Natural killer cell (primary cell): ENCODE data around the gene ATF3. TPM values are rescaled to one million over a fixed set of nuclear protein-coding genes. Genes with fewer than 3 reads are reported as not detected.
A peak's percentile ranks its signal among the peaks of the same experiment; 100 is the strongest.

Source experiments
- ATAC-seq, 3 donors: fragments of 150-1000 bp in 2 of 3; fragments of 200-7000 bp in 1 of 3; cut with Tn5 transposase; 1 replicate in 1 of 3; 2 replicates in 2 of 3; pipeline ENCODE4 v1.10.0; 2021; ENCODE audit warnings: mild to moderate bottlenecking in 2 of 3, moderate library complexity in 2 of 3
- DNase-seq, 2 donors: peaks; one replicate each; pipeline versions ENCODE4 v3.0.0 to v3.0.0-alpha.2; 2013 to 2021; ENCODE audit warnings: mixed read lengths in 1 of 2
- H3K27ac ChIP-seq: one replicate; pipeline ENCODE4 v1.5.1; 2013; ENCODE audit warnings: mild to moderate bottlenecking, low read length
- H3K27me3 ChIP-seq: one replicate; pipeline ENCODE4 v1.6.1; 2013; ENCODE audit warnings: low read length; ENCODE audit not compliant: control insufficient read depth, insufficient read depth
- H3K36me3 ChIP-seq: one replicate; pipeline ENCODE4 v1.6.1; 2013; ENCODE audit warnings: low read length; ENCODE audit not compliant: control insufficient read depth, insufficient read depth
- H3K4me1 ChIP-seq: one replicate; pipeline ENCODE4 v1.6.1; 2013; ENCODE audit warnings: low read length; ENCODE audit not compliant: control insufficient read depth, insufficient read depth
- H3K4me3 ChIP-seq: one replicate; pipeline ENCODE4 v1.5.1; 2013; ENCODE audit warnings: low read length
- H3K9me3 ChIP-seq: one replicate; pipeline ENCODE4 v1.6.1; 2013; ENCODE audit warnings: low read length; ENCODE audit not compliant: control insufficient read depth, insufficient read depth
- H3K27ac Mint-ChIP-seq, 2 donors: one replicate each; pipeline ENCODE4 v1.8.0; 2022; ENCODE audit warnings: mild to moderate bottlenecking in 2 of 2, mixed read lengths in 2 of 2, moderate library complexity in 1 of 2
- H3K27me3 Mint-ChIP-seq, 2 donors: one replicate each; pipeline ENCODE4 v1.8.0; 2022; ENCODE audit warnings: low read depth in 2 of 2, mixed read lengths in 2 of 2
- H3K36me3 Mint-ChIP-seq: one replicate; pipeline ENCODE4 v1.8.0; 2022; ENCODE audit warnings: mixed read lengths
- H3K4me1 Mint-ChIP-seq, 2 donors: one replicate each; pipeline ENCODE4 v1.8.0; 2022; ENCODE audit warnings: mixed read lengths in 2 of 2
- H3K4me3 Mint-ChIP-seq: one replicate; pipeline ENCODE4 v1.8.0; 2022; ENCODE audit warnings: mild to moderate bottlenecking, moderate library complexity, mixed read lengths
- H3K9me3 Mint-ChIP-seq, 2 donors: one replicate each; pipeline ENCODE4 v1.8.0; 2022; ENCODE audit warnings: mixed read lengths in 2 of 2
- WGBS: methylation state at CpG from one replicate; pipeline ENCODE4 v1.1.7; 2013; ENCODE audit warnings: missing lambda C conversion rate; ENCODE audit not compliant: insufficient coverage; 5-methylcytosine and 5-hydroxymethylcytosine counted together
- intact Hi-C: fragments of 100-400 bp; cut with micrococcal nuclease; formaldehyde crosslinking; loops from one replicate; pipeline ENCODE4 v1.14.2; 2022
- total RNA-seq, 4 donors: library from RNA; stranded (reverse); fragments of 120-200 nt in 1 of 4; gene quantifications; one replicate each; pipeline versions ENCODE4 v1.2.3 to v1.2.4, GENCODE V29; 2013 to 2022
- TF ChIP-seq, protein P1 (sequence below): fragments of 200-600 bp; IDR thresholded peaks from one replicate; pipeline ENCODE4 v1.8.0; 2022; ENCODE audit warnings: antibody characterized with exemption

Gene ATF3
- total RNA-seq, 3 donors from 2014 or later (not counting 1 experiment from before 2014, with no cell fraction given) = 62.2 to 135 (median 78.5) TPM

DNA sequence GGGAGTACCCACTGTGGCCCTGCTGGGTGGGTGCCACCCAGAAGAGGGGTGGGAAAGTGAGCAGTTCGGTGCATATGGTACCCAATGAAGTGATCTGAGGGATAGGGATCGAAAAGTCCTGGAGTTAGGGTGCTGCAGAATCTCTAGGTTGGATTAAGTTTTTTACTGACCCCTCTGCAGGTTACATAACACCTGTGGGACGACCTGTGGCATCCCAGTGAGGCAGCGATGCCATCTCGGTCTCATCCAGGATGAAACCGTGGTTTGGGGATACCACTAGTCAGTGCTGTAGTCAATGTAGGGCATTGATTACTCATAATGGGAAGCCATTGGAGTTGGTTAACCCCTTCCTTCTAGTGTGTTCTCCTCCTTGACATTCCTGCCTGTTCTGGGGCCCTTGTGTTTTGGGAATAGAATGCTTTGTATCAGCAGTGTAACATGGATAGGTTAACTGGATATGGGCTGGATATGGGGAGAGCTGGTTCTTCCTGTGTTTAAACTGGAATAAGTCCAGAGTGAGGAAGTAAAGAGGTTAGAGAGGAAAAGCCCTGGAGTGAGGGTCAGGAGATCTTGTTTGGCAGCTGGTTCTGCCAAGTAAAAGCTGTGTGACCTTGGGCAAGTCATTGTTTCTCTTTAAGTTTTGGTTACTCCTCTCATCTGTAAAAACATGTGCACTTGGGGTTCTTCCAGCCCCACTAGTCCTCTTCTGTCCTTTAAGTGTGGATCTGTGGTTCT is 42.8 kb upstream of the ATF3 start:
- intact Hi-C loops = loop anchor here (2.0 kb wide), 3 partner anchors 43 to 85 kb away; partner anchors contain the start of gene ATF3
- Histone ChIP-seq H3K27ac (no peak overlapping the region), H3K27me3 (no peaks in the 10 kb centered on the region), H3K4me3 (no peak overlapping the region), H3K4me1 (peaks cover 9% of the 10 kb centered on the region), H3K9me3 (no peaks in the 10 kb centered on the region), H3K36me3 (no peaks in the 10 kb centered on the region)
- Mint-ChIP-seq H3K36me3 (no peaks in the 10 kb centered on the region), H3K9me3 (no peaks in the 10 kb centered on the region), H3K27me3 (peaks cover 0 to 4% of the 10 kb centered on the region in 2 donors), H3K4me3 (peak overlapping the region; percentile 95), H3K4me1 (peaks cover 19% of the 10 kb centered on the region in 2 donors), H3K27ac (peak overlapping the region; percentile 87 to 91)
- WGBS = 84% methylated on average over 6 of the region's 6 CpGs
- TF ChIP-seq, protein P1, sequence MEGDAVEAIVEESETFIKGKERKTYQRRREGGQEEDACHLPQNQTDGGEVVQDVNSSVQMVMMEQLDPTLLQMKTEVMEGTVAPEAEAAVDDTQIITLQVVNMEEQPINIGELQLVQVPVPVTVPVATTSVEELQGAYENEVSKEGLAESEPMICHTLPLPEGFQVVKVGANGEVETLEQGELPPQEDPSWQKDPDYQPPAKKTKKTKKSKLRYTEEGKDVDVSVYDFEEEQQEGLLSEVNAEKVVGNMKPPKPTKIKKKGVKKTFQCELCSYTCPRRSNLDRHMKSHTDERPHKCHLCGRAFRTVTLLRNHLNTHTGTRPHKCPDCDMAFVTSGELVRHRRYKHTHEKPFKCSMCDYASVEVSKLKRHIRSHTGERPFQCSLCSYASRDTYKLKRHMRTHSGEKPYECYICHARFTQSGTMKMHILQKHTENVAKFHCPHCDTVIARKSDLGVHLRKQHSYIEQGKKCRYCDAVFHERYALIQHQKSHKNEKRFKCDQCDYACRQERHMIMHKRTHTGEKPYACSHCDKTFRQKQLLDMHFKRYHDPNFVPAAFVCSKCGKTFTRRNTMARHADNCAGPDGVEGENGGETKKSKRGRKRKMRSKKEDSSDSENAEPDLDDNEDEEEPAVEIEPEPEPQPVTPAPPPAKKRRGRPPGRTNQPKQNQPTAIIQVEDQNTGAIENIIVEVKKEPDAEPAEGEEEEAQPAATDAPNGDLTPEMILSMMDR = no peak
- DNase-seq (no peak), ATAC-seq (no peak)

DNA sequence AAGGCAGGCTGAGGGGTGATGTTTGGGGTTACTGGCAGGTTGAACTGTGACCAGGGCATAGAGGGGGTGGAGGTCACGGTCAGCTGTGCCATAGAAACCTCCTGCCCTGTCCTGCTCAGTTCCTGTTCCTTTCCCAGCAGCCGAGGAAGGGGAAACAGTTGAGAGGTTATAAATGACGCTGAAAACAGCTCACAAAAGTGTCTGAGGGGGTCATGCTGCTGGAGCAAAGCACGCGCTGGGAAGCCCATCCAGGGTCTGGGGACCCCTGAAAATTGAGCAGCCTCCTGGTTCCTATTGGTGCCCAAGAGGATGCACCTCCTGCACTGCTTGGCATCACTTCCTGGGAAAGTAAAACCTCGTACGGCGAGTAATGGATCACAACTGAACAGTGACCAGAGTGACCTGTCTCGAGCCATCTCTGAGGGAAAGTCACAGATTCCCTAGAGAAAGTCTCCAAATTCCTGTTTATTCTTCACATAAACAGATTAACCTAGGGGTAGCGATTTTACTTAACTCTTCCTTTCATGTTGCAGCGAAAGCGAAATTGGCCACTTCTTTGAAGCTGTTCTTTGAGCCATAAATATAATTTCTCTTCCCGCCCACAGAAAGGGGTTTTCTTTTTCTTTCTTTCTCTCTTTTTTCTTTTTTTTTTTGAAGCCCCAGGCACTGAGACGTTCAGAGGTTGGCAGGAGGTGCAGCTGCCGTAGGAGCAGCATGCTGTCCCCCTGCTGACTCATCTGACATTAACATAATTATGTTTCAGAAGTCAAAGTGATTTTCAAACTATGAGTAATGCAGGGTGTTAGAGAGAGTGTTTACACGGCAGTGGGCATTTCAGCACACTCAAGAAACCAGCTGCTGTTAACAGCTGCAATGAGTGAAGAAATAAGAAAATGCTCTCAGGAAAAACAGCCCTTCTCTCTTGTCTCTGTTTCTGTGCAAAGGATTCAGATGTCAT is 41.8 kb upstream of the ATF3 start:
- H3K36me3 ChIP-seq = no peaks in the 10 kb centered on the region
- peak overlapping the region; percentile 41 for H3K27ac ChIP-seq
- no peaks in the 10 kb centered on the region for H3K9me3 Mint-ChIP-seq
- intact Hi-C loops = loop anchor here (1.0 to 2.0 kb wide), 5 partner anchors 8 to 86 kb away; partner anchors contain the start of gene ATF3
- peaks cover 9% of the 10 kb centered on the region for H3K4me1 ChIP-seq
- ATAC-seq (peak; percentile 95 to 98 (median 96)), DNase-seq (peak; percentile 52 to 72)
- peak overlapping the region; percentile 57 for H3K4me3 ChIP-seq
- 1% methylated on average over 14 of the region's 16 CpGs for WGBS
- TF ChIP-seq, protein P1 = no peak
- peak overlapping the region; percentile 95 for H3K4me3 Mint-ChIP-seq
- peaks cover 0 to 5% of the 10 kb centered on the region in 2 donors for H3K27me3 Mint-ChIP-seq
- peaks cover 19% of the 10 kb centered on the region in 2 donors for H3K4me1 Mint-ChIP-seq
- no peaks in the 10 kb centered on the region for H3K36me3 Mint-ChIP-seq
- H3K27me3 ChIP-seq = no peaks in the 10 kb centered on the region
- H3K9me3 ChIP-seq = no peaks in the 10 kb centered on the region
- H3K27ac Mint-ChIP-seq = peak overlapping the region; percentile 87 to 91

DNA sequence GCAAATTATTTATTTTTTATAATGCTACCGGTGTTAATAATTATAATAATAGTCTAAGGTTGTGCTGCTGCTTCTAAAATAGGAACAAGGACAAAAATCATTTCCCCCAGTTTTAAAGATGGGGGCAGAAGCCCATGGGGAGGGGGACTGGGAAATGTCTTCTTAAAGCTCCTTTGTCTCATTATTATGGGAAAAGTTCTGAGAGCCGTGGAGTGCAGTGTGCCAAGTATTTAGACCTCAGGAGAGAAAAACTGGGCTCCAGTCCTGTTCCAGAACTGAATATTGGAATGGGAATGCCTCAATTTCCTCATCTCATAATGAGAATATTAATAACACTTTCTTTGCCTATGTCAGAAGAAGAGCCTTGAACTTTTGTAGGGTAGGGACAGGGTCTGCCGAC is 40.9 kb upstream of the ATF3 start:
- H3K36me3 Mint-ChIP-seq = no peaks in the 10 kb centered on the region
- H3K27ac ChIP-seq = no peak overlapping the region

More for the DNA sequence above, 40.9 kb upstream of the ATF3 start:
- H3K4me1 ChIP-seq = peaks cover 9% of the 10 kb centered on the region
- ATAC-seq (no peak), DNase-seq (no peak)
- intact Hi-C loops = loop anchor here (1.0 to 2.0 kb wide), 5 partner anchors 8 to 87 kb away; partner anchors contain the start of gene ATF3
- TF ChIP-seq, protein P1 = no peak
- H3K36me3 ChIP-seq = no peaks in the 10 kb centered on the region
- peak overlapping the region; percentile 87 to 91 for H3K27ac Mint-ChIP-seq
- peaks cover 0 to 5% of the 10 kb centered on the region in 2 donors for H3K27me3 Mint-ChIP-seq
- peaks cover 19% of the 10 kb centered on the region in 2 donors for H3K4me1 Mint-ChIP-seq
- H3K4me3 Mint-ChIP-seq = peak overlapping the region; percentile 95
- no peak overlapping the region for H3K4me3 ChIP-seq
- 100% methylated on average over 1 of the region's 3 CpGs for WGBS
- no peaks in the 10 kb centered on the region for H3K27me3 ChIP-seq
- H3K9me3 Mint-ChIP-seq = no peaks in the 10 kb centered on the region
- no peaks in the 10 kb centered on the region for H3K9me3 ChIP-seq
